Eye (tissue), 1 donor: ENCODE data around the gene DGKH.
A peak's percentile ranks its signal among the peaks of the same experiment; 100 is the strongest.

Experiments
- DNase-seq: peaks from one replicate; pipeline ENCODE4 v3.0.0-alpha.2; 2015

The DGKH gene

DNA sequence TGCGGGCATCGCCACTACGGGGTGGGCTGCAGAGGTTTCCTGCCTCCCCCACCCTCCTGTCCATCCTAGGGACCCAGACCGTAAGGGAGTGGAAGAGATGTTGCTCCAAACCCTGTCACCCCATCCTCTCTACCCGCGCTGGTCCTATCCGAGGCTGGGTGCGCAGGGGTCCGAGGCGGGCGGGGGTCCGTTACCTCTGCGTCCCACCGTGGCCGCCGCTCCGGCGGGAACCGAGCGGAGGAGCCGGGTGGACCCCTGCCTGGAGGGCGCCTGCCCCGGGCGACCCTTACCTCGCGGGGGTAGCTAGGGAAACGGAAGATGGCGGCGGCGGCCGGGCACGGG is at the start of gene DGKH:
Gene DGKH (plus strand): TSS at position 307 of the 342 bp plus-strand sequence. CDS start 126 bp downstream, outside the sequence.
- DNase-seq, result no peak

DNA sequence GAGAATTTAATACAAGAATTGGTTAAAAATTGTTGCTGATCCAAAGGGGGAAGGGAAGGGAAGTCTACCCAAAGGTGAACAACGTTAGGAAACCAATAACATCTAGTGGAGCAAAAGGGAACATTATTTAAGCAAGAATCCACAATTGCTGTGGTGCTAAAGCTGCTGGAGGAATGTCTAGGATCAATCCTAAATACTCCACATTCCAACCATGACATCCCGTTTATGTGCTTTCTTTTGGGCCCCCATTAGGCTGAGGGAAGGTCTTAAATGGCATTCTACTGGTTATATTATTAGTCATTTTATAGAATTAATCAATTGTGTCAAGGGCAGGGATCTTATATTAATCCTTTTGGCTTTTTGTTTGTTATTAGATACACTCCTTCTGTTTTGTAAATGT is 47.6 kb upstream of the DGKH start:
- DNase-seq, result no peak

GRCh38 chr13:42001580-42001979 is 46.9 kb upstream of the DGKH start:
- DNase-seq, result no peak

GRCh38 chr13:42002066-42002465 is 46.4 kb upstream of the DGKH start:
- DNase-seq, result no peak

GRCh38 chr13:42007844-42008243 is 40.6 kb upstream of the DGKH start:
- no peak for DNase-seq

DNA sequence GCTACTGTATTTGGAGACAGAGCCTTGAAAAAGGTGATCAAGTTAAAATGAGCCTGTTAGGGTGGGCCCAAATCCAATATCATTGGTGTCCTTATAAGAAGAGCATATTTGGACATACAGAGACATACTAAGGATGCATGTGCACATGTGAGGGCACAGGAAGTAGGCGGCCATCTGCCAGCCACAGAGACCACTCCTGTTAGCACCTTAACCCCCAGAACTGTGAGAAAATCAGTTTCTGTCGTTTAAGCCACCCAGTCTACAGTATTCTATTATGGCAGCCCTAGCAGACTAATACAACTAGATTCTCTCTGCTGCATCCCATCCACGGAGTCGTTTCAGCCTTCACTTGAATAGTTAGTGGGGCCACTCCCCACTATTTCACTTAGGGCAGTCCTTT is 39.4 kb upstream of the DGKH start:
- DNase-seq, result no peak

DNA sequence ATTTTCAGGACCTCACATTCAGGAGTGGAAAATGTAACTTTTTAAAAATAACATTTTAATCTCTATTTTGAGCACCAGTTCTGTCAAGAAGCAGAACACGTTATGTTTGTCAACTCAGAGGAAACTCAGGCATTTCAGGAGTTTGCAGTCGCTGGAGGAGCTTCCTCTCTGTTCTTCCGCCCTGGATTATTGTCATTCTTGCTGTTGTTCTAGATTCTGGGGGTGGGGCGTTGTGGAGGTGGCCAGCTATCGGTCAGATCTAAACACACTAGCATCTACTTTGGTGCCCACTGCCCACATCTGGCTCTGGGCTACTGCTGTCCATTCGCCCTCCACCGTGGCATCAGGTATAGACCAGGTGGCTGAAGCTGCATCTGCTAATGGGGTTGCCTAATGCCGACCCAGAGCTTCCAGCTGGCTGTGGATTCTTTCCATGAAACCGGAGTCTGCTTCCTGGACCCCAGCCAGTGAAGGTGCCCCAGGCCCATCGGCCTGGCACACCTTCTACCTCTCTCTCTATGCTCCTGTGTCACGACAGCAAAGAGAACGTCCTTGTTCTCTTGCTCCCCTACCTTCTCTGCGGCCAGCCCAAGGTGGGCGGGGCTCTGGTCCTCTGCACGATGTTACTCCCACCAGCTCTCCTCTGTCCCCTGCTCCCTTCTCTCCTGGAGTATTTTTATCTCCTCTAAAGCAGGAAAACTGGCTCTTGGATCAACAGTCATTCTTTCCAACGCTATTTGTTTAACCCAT is 36.7 kb upstream of the DGKH start:
- DNase-seq, result no peak

DNA sequence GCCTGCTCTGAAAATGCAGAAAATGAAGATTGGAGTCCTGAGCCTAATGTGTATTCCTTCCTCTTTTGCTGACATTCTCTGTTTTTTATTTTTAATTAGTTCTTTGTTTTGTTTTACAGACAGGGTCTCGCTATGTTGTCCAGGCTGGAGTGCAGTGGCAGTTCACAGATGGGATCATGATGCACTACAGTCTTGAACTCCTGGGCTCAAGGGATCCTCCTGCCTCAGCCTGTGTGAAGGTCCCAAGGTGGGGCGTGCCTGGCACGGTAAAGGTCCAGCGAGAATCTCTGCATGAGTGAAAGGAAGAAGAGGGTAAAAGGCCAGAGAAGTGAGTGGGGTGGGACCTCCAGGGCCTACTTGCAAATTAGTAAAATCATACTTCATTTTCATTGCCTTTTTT is 34.3 kb upstream of the DGKH start:
- no peak for DNase-seq

DNA sequence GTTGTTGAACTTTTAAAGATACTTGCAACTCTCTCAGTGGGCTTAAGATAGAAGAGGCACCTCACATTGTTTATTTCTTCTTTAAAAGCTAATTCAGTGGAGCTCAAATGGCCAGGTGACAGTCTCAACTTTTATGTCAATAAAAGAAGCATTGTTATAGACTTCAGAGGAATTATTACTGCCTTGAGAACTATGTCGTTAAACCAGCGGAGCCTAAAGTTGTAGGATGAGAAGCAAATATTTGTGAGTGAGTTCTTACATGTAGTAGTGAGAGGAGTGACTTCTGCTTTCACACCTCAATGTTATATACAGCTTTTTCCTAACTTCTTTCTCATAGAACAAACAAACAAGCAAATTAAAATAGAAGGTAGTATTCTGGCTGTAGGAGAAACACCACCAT is 31.2 kb upstream of the DGKH start:
- no peak for DNase-seq

DNA sequence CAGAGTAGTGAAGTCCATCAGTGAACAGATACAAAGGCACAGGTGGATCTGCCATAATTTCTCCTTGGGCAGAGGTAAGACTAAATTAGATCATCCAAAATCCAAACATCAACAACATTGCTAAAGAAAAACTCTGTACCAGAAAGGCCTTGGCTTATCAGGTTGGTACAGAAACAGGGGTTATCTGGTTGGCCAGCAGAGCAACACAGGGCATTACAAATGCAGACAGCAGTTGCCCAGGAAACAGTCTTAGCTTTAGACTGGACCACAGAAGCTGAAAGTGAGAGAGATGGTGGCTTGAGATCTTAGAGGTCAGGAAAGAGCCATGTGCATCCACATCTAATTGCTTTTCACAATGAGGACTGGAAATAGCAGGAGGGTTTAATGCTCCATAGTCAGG is 26.6 kb upstream of the DGKH start:
- no peak for DNase-seq

- no peak for DNase-seq
These were observed 26.1 kb upstream of the DGKH start for GRCh38 chr13:42022336-42022735.

- no peak for DNase-seq
These were observed 25.5 kb upstream of the DGKH start for GRCh38 chr13:42022796-42023493.

DNA sequence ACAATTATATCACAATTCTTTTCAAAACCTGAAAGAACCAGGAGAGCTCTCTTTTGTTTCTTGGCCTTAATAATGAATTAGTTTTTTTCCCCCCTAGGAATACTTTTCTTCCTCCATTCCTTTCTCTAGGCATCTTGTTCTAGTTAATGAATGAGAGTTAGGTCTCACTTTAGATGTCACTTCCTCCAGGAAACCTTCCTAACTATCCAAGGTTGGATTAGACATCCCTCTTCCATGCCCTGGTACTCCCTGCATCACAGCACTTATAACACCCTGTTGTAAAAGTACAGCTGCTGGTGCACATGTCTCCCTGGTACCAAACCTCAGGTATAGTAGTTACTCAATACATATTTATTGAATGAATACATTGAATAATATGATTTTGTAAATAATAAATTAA is 21.2 kb upstream of the DGKH start:
- no peak for DNase-seq

GRCh38 chr13:42028113-42028799 is 20.2 kb upstream of the DGKH start:
- DNase-seq, result no peak

DNA sequence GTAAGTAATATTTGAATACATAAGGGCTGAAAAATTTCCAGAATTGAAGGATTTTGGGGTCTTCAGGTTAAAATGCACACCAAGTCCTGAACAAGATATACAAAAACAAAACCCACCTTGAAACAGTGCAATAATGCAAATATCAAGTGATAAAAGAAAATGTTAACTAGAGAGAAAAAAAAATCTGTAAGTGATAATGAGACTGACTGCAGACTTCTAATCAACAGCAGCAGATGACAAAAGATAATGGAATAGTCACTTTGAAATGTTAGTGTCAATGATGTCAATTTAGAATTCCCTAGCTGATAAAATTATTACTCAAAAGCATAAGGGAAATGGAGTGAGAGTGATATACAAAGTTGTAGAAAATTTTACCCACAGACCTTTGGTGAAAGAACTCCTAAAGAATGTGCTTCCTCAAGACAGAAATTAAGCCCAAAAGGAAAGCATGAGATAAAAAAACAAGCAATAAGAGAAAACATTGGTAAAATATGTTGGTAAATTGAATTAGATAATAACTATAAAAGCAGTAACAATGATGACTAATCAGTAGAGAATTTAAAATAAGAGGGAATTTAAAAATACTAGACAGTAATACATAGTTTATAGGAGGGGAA is 12.4 kb upstream of the DGKH start:
- no peak for DNase-seq

DNA sequence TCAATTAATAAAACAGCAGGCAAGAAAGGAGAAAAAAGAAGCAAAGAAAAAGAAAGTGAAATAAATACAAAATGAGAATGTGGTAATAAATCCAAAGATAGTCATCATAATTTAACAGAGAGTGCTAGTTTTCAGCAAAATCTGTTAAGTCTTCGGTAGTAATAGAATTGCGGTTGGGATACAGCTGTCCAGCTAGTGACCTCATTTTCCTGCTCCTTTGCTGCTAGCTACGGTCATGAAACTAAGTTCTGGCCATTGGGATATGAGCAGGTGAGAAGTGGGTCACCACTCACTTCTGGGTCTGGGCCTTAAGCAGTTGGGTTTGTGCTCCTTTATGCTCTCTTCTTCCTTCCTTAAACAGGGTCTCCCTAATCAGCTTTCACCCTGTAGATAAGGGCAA is 11.7 kb upstream of the DGKH start:
- no peak for DNase-seq

DNA sequence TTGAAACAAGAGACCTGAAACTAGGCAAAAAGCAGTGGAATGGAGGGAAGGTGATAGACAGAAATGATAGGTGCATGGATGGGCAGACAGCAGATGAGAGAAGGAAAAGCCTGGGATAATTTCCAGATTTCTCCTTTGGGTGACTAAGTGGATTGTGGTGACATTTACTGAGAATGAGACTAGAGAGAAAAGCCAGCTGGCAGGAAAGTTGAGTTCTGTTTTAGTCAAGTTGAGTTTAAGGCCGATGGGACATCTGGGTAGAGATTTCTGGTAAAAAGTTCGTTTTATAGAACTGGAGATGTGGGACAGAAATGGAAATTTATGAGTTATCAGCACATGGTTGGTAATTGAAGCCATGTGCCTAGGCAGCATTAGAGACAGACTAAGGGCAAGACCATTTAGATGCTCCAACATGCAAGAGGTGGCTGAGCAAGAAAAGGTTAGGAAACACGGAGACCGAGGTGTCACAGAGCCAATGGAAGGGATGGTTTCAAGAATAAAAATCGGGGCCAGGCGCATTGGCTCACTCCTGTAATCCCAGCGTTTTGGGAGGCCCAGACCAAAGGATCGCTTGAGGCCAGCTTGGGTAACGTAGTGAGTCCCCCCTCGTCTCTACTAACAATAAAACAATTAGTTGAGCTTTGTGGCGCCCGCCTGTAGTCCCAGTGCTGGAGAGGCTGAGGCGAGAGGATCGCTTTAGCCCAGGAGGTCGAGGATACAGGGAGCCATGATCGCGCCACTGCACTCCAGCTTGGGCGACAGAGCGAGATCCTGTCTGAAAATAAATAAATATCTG is 9.6 kb upstream of the DGKH start:
- peak; percentile 14 for DNase-seq

DNA sequence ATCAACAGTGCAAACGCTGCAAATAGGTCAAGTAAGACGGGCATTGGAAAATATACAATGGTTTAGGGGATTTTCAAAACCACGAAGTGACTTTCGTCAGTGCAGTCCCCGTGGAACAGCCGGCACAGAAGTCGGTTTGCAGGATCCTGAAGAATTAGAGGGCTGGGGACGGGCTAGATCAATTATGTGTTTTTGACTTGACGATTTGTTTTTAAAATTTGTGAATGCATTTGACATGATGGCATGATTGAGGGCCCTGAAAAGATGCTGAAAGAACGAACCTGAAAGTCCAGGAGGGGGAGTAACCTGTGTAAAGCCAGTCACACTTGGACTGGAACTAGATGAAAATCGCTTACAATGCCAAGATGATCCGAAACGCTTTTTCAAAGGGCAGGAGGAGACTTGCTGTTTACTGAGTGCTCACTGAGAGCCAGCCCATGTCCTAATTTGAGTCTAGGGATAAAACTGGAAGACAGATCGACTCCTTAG is 8.9 kb upstream of the DGKH start:
- DNase-seq, result no peak

- peak; percentile 92 for DNase-seq
These were observed 8.3 kb upstream of the DGKH start for GRCh38 chr13:42039946-42040729.

DNA sequence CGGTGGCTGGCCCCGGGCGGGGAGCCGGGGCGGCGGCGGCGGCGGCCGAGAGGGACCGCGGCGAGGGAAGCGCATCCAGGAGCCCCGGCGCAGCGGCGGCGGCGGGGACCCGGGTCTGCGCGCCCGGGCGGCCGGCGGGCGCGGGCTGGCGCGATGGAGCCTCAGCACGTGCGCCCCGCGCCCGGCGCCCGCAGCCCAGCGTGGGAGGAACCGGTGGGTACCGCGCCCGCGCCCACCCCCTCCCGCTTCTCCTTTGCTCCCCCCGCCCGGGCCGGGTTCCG is 7.8 kb upstream of the DGKH start:
- no peak for DNase-seq

- peak; percentile 83 for DNase-seq
These were observed 7.3 kb upstream of the DGKH start for GRCh38 chr13:42041011-42041683.

GRCh38 chr13:42041684-42042035 is 6.8 kb upstream of the DGKH start:
- DNase-seq, result no peak
